GM18502 (cell line): Measurements from ENCODE around the gene STYXL1.
"Not testable (repeated sequence)": the region's sequence is repeated elsewhere in the genome, so short reads cannot be mapped to it uniquely, and the experiment has no call there.

ENCODE experiments used
- ATAC-seq: cut with Tn5 transposase; IDR thresholded peaks from one replicate; pipeline ENCODE4 v1.9.1; 2021; ENCODE audit warnings: mild to moderate bottlenecking; ENCODE audit not compliant: unreplicated experiment, poor library complexity

STYXL1 gene

DNA sequence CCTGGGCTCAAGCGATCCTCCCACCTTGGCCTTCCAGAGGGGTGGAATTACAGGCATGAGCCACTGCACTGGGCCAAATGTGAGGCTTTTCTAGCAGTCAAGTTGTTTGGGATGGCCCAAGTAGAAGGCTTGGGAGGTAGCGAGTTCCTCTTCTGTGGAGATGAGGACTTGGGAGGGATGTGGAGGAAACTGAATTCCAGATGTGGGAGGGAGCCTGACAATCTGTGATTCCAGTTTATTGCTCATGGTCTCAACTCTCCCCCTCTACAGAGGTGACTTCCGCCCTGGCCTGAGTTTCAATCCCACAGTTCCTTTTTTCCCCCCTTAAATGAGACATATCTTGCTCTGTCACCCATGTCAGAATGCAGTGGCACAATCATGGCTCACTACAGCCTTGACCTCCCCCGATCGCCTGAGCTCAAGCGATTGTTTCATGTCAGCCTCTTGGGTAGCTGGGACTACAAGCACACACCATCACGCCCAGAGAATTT is 3.4 kb downstream of the STYXL1 start:
- ATAC-seq = no peak

DNA sequence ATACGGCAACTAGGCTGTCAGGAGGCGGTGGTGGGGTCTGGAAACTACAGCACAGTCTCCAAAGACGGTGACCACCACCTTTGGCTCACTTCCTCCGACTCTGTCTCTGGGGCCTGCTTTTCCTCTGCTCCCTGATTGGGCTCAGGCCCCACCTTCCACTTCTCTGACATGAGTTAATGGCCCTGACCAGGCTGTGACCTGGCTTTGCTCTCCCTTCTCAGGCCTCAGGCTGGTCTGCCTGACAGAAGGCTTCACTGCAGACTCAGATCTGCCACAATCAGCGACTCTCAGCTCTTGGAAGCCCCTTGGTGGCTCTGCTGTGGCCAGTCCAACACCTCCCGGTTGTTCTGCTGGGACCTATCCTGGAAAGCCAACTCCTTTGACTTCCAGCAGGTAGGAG is 7.7 kb downstream of the STYXL1 start:
- no peak for ATAC-seq

DNA sequence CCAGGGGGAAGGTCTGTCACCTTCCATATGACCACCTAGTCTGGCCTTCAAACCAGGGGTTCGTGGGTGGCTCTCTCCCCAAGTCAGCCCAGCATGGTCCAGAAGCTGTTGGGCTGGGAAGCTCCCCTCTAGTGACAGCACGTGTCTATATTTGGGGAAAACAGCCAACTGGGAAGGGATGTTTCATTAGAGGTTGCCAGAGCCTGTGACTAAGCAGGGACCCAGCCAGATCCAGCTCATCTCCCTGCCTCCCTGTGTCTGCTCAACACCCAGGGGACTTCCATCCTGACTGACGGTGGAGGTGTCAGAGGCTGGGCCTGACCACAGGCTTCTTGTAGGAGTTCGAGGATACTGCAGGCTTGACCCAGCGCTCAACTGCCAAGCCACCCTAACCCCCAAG is 10.5 kb downstream of the STYXL1 start:
- ATAC-seq = no peak

DNA sequence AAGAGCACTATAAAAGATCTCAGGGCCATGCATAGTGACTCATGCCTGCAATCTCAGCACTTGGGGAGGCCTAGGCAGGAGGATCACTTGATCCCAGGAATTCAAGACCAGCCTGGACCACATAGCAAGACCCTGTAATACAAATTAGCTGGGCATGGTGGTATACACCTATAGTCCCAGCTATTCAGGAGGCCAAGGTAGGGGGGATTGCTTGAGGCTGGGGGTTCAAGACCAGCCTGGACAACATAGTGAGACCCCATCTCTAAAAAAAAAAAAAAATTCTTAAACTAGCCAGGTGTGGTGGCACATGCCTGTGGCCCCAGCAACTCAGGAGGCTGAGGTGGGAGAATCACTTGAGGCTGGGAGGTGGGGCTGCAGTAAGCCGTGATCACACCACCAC is 15.8 kb downstream of the STYXL1 start:
- ATAC-seq = no peak

DNA sequence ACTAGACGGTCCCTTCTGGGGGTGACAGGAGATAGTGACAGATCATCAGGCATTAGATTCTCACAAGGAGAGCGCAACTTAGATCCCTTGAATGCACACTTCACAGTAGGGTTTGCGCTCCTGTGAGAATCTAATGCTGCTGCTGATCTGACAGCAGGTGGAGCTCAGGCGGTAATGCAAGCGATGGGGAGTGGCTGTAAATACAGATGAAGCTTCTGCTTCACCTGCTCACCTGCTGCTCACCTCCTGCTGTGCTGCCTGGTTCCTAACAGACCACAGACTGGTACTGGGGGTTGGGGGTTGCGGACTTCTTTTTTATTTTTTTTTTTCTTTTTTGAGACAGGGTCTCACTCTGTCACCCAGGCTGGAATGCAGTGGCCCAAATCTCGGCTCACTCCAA is 18.1 kb downstream of the STYXL1 start:
- not testable (repeated sequence) for ATAC-seq

DNA sequence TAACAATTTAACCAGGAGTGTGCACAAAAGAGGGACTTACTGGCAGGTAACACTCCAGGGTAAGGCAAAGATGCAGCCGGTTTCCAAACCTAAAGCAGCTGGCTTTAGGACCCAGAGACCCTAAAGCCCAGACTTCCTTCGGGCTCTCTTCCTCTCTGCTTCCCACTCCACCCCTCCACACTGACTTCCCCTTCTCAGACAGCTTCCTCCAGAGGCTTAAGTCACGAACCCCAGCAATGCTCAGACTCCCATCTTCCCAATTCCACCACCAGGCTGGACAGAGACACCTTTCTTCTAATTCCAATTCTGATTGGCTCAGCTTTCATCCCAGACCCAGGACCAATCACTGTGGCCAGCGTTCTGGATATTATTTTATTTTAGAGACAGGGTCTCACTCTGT is 24.8 kb downstream of the STYXL1 start:
- no peak for ATAC-seq

DNA sequence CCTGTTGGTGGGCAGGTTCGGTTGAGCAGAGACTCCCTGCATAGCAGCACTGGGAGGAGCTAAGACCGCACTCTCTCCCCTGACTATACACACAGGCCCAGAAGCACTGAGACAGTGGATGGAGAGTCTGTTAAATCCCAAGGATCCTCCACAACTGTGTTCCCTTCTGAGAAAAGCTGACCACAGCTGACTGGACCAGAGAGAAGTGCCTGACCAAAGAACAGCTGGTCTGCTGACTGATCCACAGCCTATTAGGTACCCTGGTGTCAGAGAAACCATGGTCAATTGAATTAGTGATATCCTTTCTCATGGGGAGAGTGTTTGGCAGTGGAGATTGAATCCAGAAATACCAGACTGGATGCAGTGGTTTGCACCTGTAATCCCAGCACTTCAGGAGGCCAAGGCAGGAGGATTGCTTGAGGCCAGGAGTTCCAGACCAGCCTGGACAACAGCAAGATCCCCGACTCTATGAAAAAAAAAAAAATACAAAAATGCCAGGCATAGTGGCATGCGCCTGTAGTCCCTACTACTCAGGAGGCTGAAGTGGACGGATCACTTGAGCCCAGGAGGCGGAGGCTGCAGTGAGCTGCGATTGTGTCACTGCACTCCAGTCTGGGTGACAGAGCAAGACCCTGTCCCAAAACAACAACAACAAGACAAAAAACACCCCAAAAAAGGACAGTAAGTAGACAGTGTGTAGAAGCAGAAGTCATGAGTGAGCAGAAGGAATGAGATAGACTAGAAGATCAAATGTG is 25.6 kb downstream of the STYXL1 start:
- no peak for ATAC-seq

DNA sequence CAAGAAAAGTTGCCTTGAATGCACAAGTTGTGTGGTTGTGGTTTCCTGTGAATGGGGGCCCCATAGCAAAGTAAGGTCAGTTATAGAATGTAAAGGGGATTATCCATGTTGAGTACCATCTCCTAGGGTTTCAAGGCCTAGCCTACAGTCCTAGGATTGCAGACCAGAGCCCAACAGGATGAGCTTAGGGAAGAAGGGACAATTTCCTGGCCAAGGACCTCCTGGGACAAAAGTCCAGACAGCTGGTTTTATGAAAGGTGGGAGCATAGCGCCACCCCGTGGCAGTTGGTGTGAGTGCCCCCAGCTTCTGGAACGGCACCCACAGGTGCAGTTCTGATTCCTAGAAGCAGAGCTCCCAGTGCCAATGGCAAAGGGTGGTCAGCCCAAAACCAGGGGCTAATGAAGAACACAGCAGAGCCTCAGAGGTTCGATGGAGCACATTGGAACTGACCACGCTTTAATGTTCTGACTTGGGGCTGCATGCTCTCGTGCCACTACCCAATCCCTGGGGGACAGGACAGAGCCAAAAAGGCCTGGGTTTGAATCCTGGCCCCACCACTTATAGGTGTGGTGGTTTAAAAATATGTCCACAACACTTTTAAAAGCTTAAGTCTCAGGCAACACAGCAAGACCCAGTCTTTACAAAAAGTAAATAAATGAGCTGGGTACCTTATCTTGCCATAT is 27.6 kb downstream of the STYXL1 start:
- ATAC-seq = no peak

DNA sequence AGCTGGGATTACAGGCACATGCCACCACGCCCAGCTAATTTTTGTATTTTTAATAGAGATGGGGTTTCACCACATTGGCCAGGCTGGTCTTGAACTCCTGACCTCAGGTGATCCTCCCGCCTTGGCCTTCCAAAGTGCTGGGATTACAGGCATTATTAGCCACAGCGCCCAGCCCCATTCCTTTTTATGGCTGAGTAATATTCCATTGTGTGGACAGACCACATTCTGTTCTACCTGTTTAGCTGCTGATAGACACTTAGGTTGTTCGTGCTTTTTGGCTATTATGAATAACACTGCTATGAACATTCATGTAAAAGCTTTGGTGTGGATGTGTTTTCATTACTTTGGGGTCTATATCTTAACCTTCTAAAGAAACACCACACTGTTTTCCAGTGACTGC is 29.3 kb downstream of the STYXL1 start:
- not testable (repeated sequence) for ATAC-seq

DNA sequence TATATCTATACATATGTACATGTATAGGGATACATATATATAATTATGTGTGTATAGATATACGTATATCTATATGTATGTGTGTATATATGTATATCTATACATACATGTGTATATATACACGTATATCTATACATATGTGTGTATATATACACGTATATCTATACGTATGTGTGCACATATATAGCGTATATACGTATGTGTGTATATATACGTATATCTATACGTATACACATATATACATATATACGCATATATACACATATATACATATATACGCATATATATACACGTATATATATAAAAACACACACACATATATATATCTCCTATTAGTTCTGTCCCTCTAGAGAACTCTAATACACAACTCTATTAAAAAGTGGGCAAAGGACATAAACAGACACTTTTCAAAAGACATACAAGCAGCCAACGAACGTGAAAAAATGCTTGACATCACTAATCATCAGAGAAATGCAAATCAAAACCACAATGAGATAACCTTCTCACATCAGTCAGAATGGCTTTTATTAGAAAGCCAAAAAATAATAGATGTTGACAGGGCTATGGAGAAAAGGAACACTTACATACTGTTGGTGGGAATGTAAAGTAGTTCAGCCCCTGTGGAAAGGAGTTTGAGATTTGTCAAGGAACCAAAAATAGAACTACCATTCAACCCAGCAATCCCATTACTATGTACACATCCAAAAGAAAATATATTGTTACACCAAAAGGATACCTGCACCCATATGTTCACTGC is 31.4 kb downstream of the STYXL1 start:
- ATAC-seq = no peak

DNA sequence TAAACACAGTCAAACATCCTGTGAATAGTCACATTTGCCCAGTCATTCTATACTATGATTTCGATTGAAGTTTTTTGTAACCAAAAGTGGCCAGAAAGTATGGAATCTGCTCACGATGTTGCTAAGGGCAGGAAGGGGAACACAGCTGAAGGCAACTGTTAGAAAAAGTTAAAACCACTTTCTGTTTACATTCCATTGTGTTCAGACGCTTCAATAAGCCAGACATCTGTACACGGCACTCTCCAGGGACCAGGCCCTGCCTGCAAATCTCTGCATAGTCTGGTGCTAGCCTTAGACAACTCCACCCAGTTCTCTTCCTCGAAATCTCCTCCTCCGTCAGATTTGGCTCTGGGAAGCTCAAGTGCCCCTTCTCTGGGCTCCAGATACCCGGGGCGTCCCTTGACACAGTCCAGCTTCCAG is 36.3 kb downstream of the STYXL1 start:
- ATAC-seq = no peak

DNA sequence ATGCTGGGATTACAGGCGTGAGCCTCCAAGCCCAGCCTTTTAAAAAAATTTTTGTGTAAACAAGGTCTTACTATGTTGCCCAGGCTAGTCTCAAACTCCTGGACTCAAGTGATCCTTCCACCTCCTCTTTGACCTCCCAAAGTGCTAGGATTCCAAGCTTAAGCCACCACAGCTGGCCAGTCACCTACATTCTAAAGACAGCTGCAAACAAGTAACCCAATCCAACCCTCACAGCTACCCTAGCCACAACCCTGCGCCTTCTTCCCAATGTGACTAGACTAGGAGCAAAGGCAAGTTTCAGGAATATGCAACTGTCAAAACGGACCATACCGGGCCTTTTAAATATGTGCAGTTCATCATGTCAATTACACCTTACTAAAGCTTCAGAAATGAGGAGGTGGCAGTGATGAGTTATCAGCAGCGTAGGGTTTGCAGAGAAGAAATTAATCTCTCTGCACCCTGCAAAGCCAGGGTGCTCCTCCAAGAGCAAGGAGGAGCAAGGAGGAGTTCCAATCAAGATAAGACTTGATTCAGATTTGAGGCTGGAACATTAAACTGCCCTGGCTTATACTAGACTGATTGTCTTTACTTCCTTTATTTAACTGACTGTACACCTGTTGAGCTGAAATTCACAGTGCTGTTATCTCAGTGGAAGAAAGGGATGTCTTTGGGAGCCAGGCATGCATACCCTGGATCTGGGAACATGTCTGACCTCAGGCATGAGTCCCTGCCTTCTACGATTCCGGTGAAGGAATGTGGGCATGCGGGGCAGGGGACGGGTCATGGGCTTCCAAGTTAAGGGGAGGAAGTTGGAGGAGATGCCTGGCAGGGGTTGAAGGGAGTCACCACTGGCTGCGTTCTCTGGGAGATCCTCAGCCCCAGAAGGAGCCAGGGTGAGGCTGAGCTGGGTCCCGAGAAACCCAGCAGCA is 37.9 kb downstream of the STYXL1 start:
- no peak for ATAC-seq

DNA sequence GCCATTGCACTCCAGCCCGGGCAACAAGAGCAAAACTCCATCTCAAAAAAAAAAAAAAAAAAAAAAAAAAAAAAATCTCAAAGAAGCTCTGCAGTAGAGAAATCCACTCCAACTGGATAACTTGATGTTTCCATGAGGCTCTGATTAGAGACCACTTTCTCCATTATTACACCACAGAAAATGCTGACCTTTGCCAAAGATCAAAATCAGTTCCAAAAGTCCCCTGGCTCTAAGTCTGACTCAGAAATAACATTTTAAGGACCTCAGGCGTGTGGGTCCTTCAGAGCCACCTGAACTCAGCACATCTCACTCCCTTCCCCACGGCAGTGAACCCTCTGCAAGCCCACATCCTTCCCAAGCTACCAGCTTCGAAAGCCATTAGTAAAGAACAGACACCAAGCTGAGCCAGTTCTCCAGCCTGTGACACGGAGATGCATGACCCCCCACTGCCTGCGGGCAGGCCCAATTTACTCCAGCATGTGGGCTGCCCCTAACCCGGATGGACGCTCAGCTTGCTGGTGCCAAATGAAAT is 39.6 kb downstream of the STYXL1 start:
- no peak for ATAC-seq

DNA sequence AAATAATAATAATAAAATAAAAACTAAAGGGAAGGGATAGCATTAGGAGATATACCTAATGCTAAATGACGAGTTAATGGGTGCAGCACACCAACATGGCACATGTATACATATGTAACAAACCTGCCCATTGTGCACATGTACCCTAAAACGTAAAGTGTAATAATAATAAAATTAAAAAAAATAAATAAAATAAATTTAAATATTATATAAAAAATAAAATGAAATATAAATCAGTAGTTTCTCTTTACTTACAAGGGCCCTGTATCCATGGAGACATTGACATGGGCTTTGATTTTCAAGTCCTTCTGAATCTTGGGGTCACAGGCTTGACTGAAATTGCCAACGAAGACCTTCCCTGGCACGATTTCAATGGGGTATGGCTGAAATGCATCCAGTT is 42.8 kb downstream of the STYXL1 start:
- ATAC-seq = not testable (repeated sequence)

DNA sequence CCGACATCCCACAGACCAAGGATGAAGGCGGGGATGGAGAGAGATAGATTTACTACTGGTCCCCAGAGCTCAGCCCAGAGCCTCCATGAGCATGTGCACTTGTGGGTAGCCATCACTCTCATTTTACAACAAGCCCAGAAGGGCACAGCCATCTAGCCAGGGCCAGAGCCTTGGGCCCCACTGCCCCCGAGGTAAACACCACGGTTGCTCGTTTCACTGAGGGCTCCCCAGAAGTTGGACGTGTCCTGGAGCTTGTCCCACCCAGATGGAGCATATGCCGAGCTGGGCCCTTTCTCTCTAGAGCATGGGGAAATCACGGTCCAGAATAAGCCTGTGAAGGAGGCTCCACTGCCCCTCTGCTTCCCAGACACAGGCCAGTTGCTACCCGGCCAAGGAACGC is 44.4 kb downstream of the STYXL1 start:
- no peak for ATAC-seq

DNA sequence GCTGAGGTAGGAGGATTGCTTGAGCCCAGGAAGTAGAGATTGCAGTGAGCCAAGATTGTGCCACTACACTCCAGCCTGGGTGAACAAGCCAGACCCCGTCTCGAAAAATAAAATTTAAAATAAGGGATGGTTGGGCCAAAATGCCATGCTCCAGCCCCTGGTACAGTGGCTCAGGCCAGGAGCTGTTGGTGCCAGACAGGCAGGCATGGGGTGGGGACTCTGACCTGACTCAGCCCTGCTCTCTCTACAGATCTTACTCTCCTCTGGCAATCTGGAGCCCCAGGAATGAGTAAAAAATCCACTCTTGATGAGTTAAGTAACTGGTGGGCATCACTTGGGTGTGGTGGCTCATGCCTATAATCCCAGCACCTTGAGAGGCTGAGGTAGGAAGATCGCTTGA is 45.0 kb downstream of the STYXL1 start:
- ATAC-seq = no peak

DNA sequence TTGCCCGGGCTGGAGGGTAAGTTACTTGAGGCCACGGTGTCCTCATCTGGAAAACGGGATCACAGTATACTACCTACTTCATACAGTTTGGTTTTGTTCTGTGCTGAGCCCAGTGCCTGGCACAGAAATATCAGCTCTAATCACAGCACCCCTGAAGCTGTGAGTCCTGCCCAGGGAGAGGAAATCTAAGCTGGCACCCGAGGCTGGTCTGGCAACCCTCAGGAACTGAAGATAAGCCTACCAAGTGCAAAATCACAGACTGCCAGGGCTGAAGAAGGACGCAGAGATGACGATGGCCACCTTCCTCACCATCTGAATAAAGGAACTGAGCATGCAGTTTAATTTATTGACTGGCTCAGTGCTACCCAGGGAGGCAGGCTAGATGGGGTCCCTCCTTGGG is 45.7 kb downstream of the STYXL1 start:
- ATAC-seq = no peak

DNA sequence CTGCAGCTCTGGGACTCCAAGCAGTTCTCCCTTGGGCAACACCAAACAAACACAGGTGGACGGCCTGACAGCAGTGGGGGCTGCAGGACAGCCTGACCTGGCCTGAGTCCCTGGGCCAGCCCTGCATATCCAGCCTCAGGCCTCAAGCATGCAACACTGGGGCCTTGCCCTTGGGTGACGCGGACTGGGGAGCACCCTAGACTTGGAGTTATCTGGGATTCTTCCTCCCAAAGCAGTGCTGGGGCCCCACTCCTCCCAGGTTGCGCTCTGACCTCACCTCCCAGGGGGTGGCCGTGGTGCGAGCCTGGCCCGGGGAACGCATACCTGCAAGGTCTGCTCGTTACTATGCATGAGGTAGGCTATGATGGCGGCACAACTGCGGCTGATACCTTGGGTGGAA is 47.2 kb downstream of the STYXL1 start:
- no peak for ATAC-seq

DNA sequence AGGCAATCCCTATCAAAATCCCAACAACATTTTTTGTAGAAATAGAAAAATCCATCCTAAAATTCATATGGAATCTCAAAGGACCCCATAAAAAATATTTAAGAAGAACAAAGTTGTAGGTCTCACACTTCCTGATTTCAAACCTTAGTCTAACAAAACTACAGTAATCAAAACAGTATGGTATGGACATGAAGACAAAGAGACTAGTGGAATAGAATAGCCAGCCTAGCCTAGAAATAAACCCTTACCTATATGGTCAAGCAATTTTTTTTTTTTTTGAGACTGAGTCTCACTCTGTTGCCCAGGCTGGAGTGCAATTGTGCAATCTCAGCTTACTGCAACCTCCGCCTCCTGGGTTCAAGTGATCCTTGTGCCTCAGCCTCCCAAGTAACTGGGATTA is 49.8 kb downstream of the STYXL1 start:
- ATAC-seq = no peak

DNA sequence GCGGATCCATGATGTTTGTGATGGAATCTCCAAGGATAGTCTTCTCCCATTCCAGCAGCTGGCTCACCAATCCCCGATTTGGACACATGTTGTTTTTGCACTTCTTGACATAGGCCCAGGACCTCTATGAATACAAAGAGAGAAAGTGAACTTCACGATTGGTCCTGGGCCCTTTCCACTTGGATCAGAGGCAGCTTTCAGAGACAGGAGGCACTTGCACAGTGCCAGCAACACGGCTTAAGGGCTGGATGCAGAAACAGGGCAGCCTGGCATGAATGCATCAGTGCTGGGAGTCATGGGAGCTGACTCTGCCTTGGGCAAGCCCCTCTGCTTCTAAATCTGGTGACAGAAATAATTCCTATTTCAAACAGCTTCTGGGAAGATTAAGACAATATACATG is 51.3 kb downstream of the STYXL1 start:
- no peak for ATAC-seq
